K562 treated with DMSO at 1 percent for 48 hours (cell line): ENCODE measurements around the gene OR2M2. TPM values are rescaled to one million over a fixed set of nuclear protein-coding genes. Genes with fewer than 3 reads are reported as not detected.

Experiments
- total RNA-seq: library from RNA; unstranded; fragments of 300-600 nt; gene quantifications from 2 replicates; pipeline ENCODE4 v1.2.3, GENCODE V29; 2022; ENCODE audit warnings: low replicate concordance; ENCODE audit errors: extremely low read depth

The OR2M2 gene
- not detected in 2 replicates for total RNA-seq

GRCh38 chr1:248174521-248174920, at the start of gene OR2M2:
OR2M2 (plus strand) TSS chr1:248174821; CDS start chr1:248179986, 5,165 bp downstream.

GRCh38 chr1:248144513-248145198, 30.0 kb upstream of the OR2M2 start, which contains the start of gene OR2M5:
OR2M5 (plus strand) TSS chr1:248145148; CDS start chr1:248145148, 0 bp downstream.

GRCh38 chr1:248196965-248197364, 22.3 kb downstream of the OR2M2 start, which contains the start of gene OR2M3:
OR2M3 (plus strand) TSS chr1:248197265; CDS start chr1:248203068, 5,803 bp downstream.

Other genes with a start within 250 kb of the OR2M2 start
- gene OR2AJ1, start 249.9 kb upstream of the OR2M2 start, total RNA-seq = not detected in 2 replicates
- not detected in 2 replicates for gene OR2L8, start 226.0 kb upstream of the OR2M2 start, total RNA-seq
- not detected in 2 replicates for gene OR2AK2, start 209.6 kb upstream of the OR2M2 start, total RNA-seq
- gene OR2L5, start 161.2 kb upstream of the OR2M2 start, total RNA-seq = not detected in 2 replicates
- not detected in 2 replicates for gene OR2L2, start 144.8 kb upstream of the OR2M2 start, total RNA-seq
- not detected in 2 replicates for gene OR2L3, start 128.0 kb upstream of the OR2M2 start, total RNA-seq
- not detected in 2 replicates for gene OR2L13, start 79.6 kb upstream of the OR2M2 start, total RNA-seq
- not detected in 2 replicates for gene OR2M5, start 29.7 kb upstream of the OR2M2 start, total RNA-seq
- not detected in 2 replicates for gene OR2M3, start 22.4 kb downstream of the OR2M2 start, total RNA-seq
- not detected in 2 replicates for gene OR2M4, start 56.6 kb downstream of the OR2M2 start, total RNA-seq
- gene OR2T33, start 103.2 kb downstream of the OR2M2 start, total RNA-seq = not detected in 2 replicates
- gene OR2T12, start 128.6 kb downstream of the OR2M2 start, total RNA-seq = not detected in 2 replicates
- gene OR2M7, start 149.7 kb downstream of the OR2M2 start, total RNA-seq = not detected in 2 replicates
- gene OR14C36, start 174.0 kb downstream of the OR2M2 start, total RNA-seq = not detected in 2 replicates
- gene OR2T4, start 186.8 kb downstream of the OR2M2 start, total RNA-seq = not detected in 2 replicates
- gene OR2T6, start 200.9 kb downstream of the OR2M2 start, total RNA-seq = not detected in 2 replicates
- gene OR2T1, start 228.2 kb downstream of the OR2M2 start, total RNA-seq = not detected in 2 replicates